ENCODE data around the gene NEIL1.

GRCh38 chr15:75354454-75354853 lies 7.6 kb downstream of the NEIL1 start:
- TF ChIP-seq CTCF (IDR thresholded peaks at IDR 0.05) (no peak), GABPA (IDR thresholded peaks at IDR 0.05; ENCODE audit: low read depth) (no peak), ZBTB33 (IDR thresholded peaks at IDR 0.05; ENCODE audit: borderline replicate concordance, low read depth) (no peak), FOXM1 (IDR thresholded peaks at IDR 0.05; ENCODE audit: low read depth) (no peak), POLR2AphosphoS5 (IDR thresholded peaks at IDR 0.05; ENCODE audit: low read depth, low read length) (0 out of 2 replicates have a peak, but pooled peaks have one; percentile 13), TAF1 (IDR thresholded peaks at IDR 0.05; ENCODE audit: borderline replicate concordance, low read depth, low read length) (no peak), RAD21 (IDR thresholded peaks at IDR 0.05; ENCODE audit: low read length) (no peak), EP300 (IDR thresholded peaks at IDR 0.05; ENCODE audit: borderline replicate concordance in 1 of 2, low read depth in 1 of 2, low read length in 1 of 2) (no peak)
- TF ChIP-seq, protein P1, sequence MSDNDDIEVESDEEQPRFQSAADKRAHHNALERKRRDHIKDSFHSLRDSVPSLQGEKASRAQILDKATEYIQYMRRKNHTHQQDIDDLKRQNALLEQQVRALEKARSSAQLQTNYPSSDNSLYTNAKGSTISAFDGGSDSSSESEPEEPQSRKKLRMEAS (IDR thresholded peaks at IDR 0.05; ENCODE audit: low read depth), result no peak
